K562 (cell line): ENCODE results near the gene EXOC4. TPM values are rescaled to one million over a fixed set of nuclear protein-coding genes. Genes with fewer than 3 reads are reported as not detected.
A peak's percentile ranks its signal among the peaks of the same experiment; 100 is the strongest.

Experiments
- C11orf30 ChIP-seq: fragments of 450-650 bp; IDR thresholded peaks from 2 replicates; pipeline ENCODE4 v1.6.1; 2016; ENCODE audit warnings: low read depth, mild to moderate bottlenecking
- COPS2 ChIP-seq: fragments of 450-650 bp; conservative IDR thresholded peaks from 2 replicates; pipeline ENCODE4 v1.6.1; 2016; ENCODE audit warnings: mild to moderate bottlenecking, moderate library complexity
- EP300 ChIP-seq: IDR thresholded peaks from 2 replicates; pipeline ENCODE4 v1.6.1; 2012; ENCODE audit warnings: low read length, improper control_type of control experiment
- HNRNPUL1 ChIP-seq: fragments of 200-400 bp; formaldehyde crosslinking; IDR thresholded peaks from 2 replicates; pipeline ENCODE4 v1.6.1; 2017; ENCODE audit warnings: low read length
- HSF4 ChIP-seq: fragments of 250-450 bp; sonication (Bioruptor Pico); IDR thresholded peaks from 2 replicates; pipeline ENCODE4 v2.1.2; 2022; ENCODE audit warnings: mild to moderate bottlenecking, moderate library complexity, borderline replicate concordance
- KAT8 ChIP-seq: fragments of 450-650 bp; IDR thresholded peaks from 2 replicates; pipeline ENCODE4 v1.6.1; 2016; ENCODE audit warnings: low read depth, mild to moderate bottlenecking
- LEF1 ChIP-seq: fragments of 450-650 bp; IDR thresholded peaks from 2 replicates; pipeline ENCODE4 v1.6.1; 2016; ENCODE audit warnings: mild to moderate bottlenecking
- MAFG ChIP-seq: fragments of 450-650 bp; conservative IDR thresholded peaks from 2 replicates; pipeline ENCODE4 v1.6.1; 2016; ENCODE audit warnings: missing genetic modification characterization, missing compliant biosample characterization
- PKNOX1 ChIP-seq: fragments of 450-650 bp; IDR thresholded peaks from 2 replicates; pipeline ENCODE4 v1.6.1; 2016
- SETDB1 ChIP-seq: IDR thresholded peaks from one replicate; pipeline ENCODE4 v1.6.1; 2012; ENCODE audit warnings: low read length, control low read depth, inconsistent platforms
- TCF3 ChIP-seq: sonication (generic); formaldehyde crosslinking; IDR thresholded peaks from 2 replicates; pipeline ENCODE4 v1.4.0; 2020; ENCODE audit warnings: mild to moderate bottlenecking, missing genetic modification reagents
- ZMIZ1 ChIP-seq, 2 experiments: fragments of 150-350 bp in 1 of 2; IDR thresholded peaks; 2 replicates each; pipeline ENCODE4 v1.6.1; 2012 to 2016; ENCODE audit warnings: low read depth in 2 of 2, low read length in 2 of 2, mild to moderate bottlenecking in 1 of 2, moderate library complexity in 1 of 2
- ZNF263 ChIP-seq: sonication (generic); formaldehyde crosslinking; IDR thresholded peaks from 2 replicates; pipeline ENCODE4 v1.8.0; 2022; ENCODE audit warnings: mild to moderate bottlenecking, missing genetic modification reagents, borderline replicate concordance
- ZNF316 ChIP-seq: fragments of 450-650 bp; IDR thresholded peaks from 2 replicates; pipeline ENCODE4 v1.6.1; 2016
- ZNF384 ChIP-seq: IDR thresholded peaks from 2 replicates; pipeline ENCODE4 v1.6.1; 2012; ENCODE audit warnings: low read depth, low read length, improper control_type of control experiment
- polyA plus RNA-seq, 8 experiments: library from polyadenylated mRNA; depleted of rRNA in 4 of 8; stranded (reverse) in 5 of 8; unstranded in 3 of 8; fragments of >200 nt; fragmentation: Nextera tagmentation in 2 of 8; fragmentation: Illumina TruSeq in 1 of 8; extraction: Ambion mirVana in 2 of 8; extraction: Trizol in 1 of 8; gene quantifications; 2 replicates each; pipeline versions ENCODE4 v1.2.1 to v1.2.3, GENCODE V29; 2011 to 2014; ENCODE audit warnings: inconsistent platforms in 1 of 8, missing spikeins in 1 of 8
- total RNA-seq, 7 experiments: library from RNA; depleted of rRNA in 6 of 7; stranded (reverse); fragments of >200 nt in 6 of 7; fragmentation: Illumina TruSeq in 2 of 7; extraction: Trizol in 2 of 7; gene quantifications; 2 replicates each; pipeline versions ENCODE4 v1.2.1 to v1.2.3, GENCODE V29; 2011 to 2021; ENCODE audit warnings: low replicate concordance in 1 of 7
- TF ChIP-seq, protein P1 (sequence below), 2 experiments: fragments of 450-650 bp; IDR thresholded peaks; 2 replicates each; pipeline ENCODE4 v1.6.1; 2016
- TF ChIP-seq, protein P2 (sequence below): fragments of 450-650 bp; IDR thresholded peaks from 2 replicates; pipeline ENCODE4 v1.6.1; 2016; ENCODE audit warnings: borderline replicate concordance

EXOC4 gene
- total and polyA plus RNA-seq, 9 of the 15 experiments (the other 6 are each of a cell fraction or from before 2014, with no cell fraction given): 18.5 to 73.1 (median 46.6) TPM

- TF ChIP-seq ZMIZ1 (IDR thresholded peaks at IDR 0.05; ENCODE audit: low read depth in 2 of 2, low read length in 2 of 2): no peak
- no peak for TF ChIP-seq HNRNPUL1
- peak; percentile 39; the same call in 1 of the 2 replicates for TF ChIP-seq ZNF316
- no peak for TF ChIP-seq HSF4 (CRISPR knock-in tag)
- TF ChIP-seq ZNF384: no peak
- TF ChIP-seq PKNOX1: no peak
- TF ChIP-seq KAT8: no peak
- TF ChIP-seq ZNF263 (CRISPR knock-in tag): no peak
- no peak for TF ChIP-seq SETDB1
- TF ChIP-seq, protein P1, sequence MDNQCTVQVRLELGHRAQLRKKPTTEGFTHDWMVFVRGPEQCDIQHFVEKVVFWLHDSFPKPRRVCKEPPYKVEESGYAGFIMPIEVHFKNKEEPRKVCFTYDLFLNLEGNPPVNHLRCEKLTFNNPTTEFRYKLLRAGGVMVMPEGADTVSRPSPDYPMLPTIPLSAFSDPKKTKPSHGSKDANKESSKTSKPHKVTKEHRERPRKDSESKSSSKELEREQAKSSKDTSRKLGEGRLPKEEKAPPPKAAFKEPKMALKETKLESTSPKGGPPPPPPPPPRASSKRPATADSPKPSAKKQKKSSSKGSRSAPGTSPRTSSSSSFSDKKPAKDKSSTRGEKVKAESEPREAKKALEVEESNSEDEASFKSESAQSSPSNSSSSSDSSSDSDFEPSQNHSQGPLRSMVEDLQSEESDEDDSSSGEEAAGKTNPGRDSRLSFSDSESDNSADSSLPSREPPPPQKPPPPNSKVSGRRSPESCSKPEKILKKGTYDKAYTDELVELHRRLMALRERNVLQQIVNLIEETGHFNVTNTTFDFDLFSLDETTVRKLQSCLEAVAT (IDR thresholded peaks at IDR 0.05): no peak
- peak; percentile 71 for TF ChIP-seq MAFG (tag)
- peak; percentile 49; the same call in 1 of the 2 replicates for TF ChIP-seq C11orf30
- TF ChIP-seq, protein P2, sequence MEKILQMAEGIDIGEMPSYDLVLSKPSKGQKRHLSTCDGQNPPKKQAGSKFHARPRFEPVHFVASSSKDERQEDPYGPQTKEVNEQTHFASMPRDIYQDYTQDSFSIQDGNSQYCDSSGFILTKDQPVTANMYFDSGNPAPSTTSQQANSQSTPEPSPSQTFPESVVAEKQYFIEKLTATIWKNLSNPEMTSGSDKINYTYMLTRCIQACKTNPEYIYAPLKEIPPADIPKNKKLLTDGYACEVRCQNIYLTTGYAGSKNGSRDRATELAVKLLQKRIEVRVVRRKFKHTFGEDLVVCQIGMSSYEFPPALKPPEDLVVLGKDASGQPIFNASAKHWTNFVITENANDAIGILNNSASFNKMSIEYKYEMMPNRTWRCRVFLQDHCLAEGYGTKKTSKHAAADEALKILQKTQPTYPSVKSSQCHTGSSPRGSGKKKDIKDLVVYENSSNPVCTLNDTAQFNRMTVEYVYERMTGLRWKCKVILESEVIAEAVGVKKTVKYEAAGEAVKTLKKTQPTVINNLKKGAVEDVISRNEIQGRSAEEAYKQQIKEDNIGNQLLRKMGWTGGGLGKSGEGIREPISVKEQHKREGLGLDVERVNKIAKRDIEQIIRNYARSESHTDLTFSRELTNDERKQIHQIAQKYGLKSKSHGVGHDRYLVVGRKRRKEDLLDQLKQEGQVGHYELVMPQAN: no peak
- TF ChIP-seq EP300: no peak
- TF ChIP-seq LEF1: no peak
- TF ChIP-seq TCF3 (CRISPR knock-in tag): no peak
- no peak for TF ChIP-seq COPS2
Measured at GRCh38 chr7:133676805-133677370, 424.0 kb downstream of the EXOC4 start (continued).
